GM23248 (cell line): ENCODE results near the gene ZNF77.

ENCODE experiments used
- EZH2 ChIP-seq: fragments of 200-600 bp; sonication (generic); IDR thresholded peaks from 2 replicates; pipeline ENCODE4 v1.6.1; 2018; ENCODE audit warnings: antibody characterized with exemption, mild to moderate bottlenecking; ENCODE audit not compliant: insufficient read depth, poor library complexity, severe bottlenecking
- EZH2phosphoT487 ChIP-seq: fragments of 200-600 bp; sonication (generic); IDR thresholded peaks from 2 replicates; pipeline ENCODE4 v1.6.1; 2018; ENCODE audit warnings: antibody characterized with exemption, moderate library complexity, mild to moderate bottlenecking, low read depth; ENCODE audit not compliant: insufficient read depth

GRCh38 chr19:2977001-2977745, 32.4 kb upstream of the ZNF77 start, which contains the start of gene TLE6:
- TF ChIP-seq EZH2 = no peak
- no peak for TF ChIP-seq EZH2phosphoT487
